ENCODE results near the gene MEA1.
A peak's percentile ranks its signal among the peaks of the same experiment; 100 is the strongest.

MEA1 gene

DNA sequence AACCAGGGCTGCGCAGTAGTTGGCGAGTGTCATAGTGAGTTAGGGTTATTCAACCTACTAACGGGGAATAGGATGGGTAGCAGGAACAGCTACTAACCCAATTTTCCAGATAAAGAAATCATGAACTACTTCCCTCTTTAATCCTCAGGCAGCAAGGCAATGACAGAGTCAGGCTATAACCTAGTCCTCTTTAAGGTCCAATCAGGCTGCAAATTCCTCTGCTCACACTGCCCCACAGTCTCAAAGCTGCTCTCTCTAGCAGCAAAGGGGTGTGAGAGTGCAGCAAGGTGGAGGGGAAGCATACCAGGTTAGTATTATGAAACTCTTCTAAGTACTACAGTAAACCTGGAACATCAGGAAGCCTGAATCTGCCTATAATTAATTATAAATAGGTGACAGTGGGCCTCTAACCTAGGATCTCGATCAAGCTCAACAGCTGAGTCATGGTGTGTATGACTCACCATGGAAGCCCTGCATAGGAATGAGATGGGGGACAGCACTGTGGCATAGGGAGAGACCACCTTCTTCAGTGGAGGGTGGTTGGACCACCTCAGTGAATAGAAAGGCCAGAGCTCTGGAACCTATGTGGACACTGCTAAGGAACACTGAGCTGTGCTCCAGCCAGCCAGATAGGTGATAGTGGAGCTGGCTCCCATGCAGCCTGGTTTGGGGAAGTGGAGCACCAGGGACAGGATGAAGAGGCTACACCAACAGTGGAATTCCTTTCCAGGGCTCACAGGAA, 42.7 kb downstream of the MEA1 start:
- no peak for DNase-seq (ENCODE audit: low read depth, low spot score)

DNA sequence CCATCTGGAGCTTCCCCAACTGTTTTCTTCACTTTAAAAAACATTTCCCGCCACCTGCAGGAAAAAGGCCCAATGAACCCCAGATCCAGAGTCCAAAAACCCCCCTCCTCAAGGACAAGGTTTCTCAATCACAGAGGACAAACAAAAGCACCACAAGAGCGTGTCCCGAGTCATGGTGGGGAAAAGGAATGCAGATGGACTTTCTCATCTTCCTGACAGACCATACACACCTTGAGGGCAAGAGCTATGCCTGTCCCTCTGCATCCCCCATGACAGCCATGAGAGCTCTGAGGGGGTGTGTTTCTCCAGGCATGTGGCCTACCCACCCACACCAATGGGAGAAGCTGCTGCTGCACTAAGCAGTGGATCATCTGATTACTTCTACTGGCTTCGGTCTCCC, 43.8 kb downstream of the MEA1 start:
- DNase-seq (ENCODE audit: low read depth, low spot score), result no peak

DNA sequence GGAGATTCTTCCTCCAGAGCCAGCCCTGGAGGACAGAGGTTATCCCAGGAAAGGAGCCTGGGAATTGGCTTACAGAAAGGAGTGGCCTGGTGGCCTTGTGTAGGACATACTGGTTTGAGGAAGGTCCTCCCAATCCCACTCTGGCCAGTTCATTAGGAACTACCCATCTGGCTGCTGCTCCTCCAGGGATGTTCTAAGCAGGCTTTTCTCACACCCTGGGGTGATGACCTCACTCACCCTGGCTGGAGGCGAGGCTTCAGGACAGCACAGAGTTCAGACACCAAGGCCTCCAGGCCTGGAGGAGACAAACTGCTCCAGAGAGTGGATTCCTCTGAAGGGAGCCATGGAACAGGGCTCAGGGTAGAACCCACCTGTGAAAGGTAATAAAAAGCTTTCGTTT, 44.3 kb downstream of the MEA1 start:
- DNase-seq (ENCODE audit: low read depth, low spot score), result no peak

DNA sequence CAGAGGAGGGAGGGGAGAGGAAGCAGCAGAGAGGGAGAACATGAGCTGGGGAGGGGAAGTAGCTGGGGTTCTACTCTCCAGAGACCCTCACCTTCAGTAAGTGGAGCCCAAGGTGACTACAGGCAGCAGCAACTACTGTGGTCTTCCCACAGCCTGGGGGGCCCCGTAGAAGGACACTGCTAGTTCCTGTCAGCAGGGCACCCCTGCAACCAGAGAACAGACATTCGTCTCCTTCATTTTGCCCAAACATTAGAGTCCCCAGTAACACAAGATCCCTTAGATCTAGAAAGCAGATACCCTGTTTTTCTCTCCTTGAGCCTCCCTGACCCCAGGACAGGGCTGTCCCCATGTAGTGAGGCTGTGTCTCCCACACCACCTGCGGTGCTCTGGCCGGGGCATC, 45.0 kb downstream of the MEA1 start:
- no peak for DNase-seq (ENCODE audit: low read depth, low spot score)

DNA sequence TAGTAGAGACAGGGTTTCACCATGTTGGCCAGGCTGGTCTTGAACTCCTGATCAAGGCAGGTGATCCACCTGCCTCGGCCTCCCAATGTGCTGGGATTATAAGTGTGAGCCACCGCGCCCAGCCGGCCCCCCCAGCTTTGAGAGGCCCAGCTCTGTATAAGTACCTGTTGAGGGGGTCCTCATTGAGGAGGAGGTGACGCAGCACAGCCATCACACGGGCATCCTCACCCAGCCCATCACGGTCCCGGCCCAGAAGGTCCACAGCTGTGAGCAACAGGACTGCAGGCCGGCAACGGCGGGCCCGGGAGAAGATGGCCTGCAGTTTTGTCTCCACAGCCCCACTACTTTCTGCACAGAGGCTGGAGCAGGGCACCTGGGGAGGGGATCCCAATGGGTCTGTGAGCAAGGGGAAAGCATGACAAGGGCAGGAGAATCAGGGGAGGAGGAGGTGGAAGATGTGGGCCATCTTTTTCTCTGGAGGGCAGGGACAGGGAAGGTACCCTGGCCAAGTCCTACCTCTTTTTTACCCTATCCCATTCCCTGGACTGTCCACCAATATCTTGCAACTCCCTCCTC, 45.5 kb downstream of the MEA1 start:
- no peak for DNase-seq (ENCODE audit: low read depth, low spot score)

DNA sequence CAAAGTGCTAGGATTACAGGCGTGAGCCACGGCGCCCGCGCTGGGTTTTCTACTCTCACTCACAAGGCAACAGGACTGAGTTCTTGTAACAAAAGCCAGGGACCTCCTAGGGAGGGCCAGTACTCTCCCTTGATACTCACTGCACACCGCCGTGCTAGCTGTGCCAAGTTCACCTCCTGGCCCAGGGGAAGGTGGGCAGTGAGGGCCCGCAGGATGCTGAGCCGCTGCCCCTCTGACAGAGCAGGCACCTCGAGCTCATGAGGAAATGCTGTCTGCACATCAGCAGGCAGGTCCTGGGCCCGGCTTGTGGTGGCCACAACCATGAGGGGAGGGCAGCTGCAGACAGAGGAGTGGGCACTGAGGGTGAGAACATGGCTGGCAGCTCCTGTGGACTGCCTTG, 46.5 kb downstream of the MEA1 start:
- DNase-seq (ENCODE audit: low read depth, low spot score), result no peak

DNA sequence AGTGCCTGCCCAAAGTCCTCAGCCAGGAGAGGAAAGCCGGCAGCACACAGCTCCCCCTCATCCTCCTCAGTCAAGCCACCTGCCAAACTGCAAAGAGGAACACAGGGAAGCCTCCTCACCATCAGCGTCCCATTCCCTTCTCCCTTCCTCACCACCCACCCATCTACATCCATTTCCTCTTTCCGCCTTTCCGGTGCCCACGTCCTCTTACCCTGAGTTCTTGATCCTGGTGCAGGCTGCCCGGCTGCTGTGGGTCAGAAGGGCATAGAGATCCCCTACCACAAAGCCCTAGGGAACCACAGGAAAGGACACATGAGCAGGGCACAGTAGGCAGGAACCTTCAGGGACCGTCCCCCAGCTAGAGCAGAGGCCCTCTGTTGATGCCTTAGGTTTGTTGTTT, 47.2 kb downstream of the MEA1 start:
- no peak for DNase-seq (ENCODE audit: low read depth, low spot score)

DNA sequence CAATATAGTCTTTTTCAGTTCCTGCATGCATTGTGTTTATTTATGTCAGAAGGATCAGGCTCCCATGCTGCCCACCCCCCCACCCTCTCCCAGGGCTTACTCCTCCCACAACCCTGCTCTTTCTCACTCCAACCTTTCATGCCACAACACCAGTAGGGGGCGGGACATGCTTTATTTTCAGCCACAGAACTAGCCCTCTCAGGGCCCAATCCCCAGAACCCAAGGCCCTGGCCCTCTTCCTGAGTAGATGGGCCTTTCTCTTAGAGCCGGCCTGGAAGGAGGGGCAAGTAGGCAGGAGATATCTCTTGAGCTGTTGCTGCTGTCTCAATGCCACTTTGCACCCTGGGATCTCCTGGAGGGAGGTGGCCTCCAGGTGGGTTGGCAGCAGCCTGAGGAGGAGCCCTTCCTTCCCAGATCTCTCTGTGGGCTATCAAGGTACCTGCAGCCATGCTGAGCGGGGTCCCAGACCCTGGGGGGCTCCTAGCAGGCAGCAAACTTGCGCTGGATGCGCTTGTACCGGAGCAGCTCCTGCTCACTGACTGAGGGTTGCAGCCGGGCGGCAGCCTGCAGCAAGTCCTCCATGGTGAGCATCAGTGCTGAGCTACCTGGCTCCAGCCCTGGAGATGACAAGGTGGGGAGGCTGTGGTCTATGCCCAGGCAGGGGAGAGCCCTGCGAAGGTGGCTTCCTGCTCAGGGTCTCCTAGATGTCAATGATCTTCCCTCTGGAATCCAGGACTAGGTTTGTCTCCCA, 49.7 kb downstream of the MEA1 start:
- DNase-seq (ENCODE audit: low read depth, low spot score), result peak; percentile 71

DNA sequence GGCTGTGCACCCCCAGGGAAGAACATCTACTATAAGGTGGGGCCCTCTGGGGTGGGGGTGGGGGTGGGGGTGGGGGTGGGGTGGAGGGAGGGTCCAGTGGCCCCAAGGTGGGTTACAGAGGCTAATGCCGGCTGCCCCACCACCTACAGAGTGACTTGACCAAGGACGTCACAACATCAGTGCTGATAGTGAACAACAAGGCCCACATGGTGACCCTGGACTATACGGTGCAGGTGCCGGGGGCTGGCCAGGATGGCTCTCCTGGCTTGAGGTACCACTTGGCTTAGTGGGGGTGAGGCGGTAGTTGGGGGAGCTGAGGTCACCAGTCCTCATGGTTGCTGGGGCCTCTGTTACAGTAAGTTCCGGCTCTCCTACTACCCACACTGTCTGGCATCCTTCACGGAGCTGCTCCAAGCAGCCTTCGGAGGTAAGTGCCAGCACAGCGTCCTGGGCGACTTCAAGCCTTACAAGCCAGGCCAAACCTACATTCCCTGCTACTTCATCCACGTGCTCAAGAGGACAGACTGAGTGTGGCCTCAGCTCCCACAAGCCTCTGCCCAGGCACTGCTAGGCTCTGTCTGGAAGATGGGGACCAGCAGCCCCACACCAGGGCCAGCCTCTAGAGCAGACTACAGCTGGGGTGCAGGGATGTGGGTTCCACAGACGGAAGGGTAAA, 50.4 kb downstream of the MEA1 start:
- no peak for DNase-seq (ENCODE audit: low read depth, low spot score)

DNA sequence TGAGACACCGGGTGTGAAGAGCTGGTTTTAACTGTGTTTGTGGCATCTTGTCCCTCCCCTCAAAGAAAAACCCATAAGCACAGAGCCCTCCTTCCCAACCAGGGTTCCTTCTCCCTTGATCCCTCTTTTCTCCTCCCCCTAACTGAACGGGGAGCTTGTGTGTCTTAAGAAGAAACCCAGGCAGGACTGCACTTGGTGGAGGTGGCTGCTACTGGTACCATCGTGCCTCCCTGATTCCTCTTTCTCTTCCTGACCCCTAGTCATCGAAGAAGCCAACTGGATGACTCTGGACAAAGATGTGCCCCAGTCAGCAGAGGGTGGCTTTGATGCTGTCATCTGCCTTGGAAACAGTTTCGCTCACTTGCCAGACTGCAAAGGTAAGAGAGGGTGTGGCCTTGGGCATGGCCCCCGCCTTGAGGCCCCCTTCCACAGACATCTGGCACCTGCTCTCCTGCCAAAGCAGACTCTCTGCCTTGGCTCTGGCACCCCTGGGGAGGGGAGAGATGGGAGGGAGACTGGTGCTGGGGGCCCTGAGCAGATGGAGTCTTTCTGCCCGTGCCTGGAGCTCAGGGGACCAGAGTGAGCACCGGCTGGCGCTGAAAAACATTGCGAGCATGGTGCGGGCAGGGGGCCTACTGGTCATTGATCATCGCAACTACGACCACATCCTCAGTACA, 51.1 kb downstream of the MEA1 start:
- DNase-seq (ENCODE audit: low read depth, low spot score), result no peak

DNA sequence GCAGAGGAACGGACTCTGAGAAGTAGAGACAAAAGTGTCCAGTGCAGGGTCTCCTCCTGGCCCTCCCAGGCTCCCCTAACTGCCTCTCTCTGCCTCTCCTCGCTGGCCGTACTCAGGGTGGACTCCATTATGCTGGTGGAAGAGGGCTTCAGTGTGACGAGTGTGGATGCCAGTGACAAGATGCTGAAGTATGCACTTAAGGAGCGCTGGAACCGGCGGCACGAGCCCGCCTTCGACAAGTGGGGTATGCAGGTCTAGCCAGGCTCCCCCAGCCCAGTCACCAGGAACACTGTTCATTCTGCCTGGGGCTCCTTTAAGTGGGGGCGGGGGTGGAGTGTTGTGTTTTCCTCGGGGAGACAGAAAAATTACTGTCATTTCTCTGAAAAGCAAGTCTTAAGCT, 51.6 kb downstream of the MEA1 start:
- DNase-seq (ENCODE audit: low read depth, low spot score), result no peak

Measured in iPS DF 19.7 (cell line).